ENCODE results near the gene POFUT2.

DNA sequence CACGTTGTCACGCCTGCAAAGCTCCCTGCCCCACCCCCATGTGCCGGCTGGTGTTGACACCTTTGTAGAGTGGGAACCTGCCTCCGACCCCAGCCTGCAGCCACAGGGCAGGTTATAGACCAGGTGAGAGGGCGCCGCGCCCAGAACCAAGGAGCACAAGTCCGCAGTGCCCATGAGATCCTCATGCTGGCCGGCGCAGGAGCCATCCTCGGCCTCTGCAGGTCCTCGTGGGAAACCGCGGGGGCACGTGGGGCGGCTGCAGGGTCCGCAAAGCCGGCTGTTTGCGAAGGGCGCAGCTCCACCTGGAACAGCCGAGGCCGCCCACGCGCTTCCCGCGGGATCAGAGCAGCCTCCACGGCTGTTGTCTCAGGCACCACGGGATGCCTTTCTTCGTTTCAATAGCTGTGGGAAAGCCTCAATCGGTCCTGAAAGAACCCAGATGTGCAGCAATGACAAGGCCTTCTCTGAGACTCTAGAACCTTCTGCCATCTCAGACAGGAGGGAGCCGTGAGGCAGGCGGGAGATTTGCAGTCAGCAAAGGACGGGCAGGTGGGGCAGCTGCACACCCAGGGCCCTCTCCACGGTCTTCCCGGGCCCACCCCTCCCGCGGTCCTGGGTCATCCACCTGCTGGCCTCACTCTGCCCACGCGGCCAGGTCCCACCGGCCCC, 29.9 kb downstream of the POFUT2 start:
- TF ChIP-seq, protein P1, sequence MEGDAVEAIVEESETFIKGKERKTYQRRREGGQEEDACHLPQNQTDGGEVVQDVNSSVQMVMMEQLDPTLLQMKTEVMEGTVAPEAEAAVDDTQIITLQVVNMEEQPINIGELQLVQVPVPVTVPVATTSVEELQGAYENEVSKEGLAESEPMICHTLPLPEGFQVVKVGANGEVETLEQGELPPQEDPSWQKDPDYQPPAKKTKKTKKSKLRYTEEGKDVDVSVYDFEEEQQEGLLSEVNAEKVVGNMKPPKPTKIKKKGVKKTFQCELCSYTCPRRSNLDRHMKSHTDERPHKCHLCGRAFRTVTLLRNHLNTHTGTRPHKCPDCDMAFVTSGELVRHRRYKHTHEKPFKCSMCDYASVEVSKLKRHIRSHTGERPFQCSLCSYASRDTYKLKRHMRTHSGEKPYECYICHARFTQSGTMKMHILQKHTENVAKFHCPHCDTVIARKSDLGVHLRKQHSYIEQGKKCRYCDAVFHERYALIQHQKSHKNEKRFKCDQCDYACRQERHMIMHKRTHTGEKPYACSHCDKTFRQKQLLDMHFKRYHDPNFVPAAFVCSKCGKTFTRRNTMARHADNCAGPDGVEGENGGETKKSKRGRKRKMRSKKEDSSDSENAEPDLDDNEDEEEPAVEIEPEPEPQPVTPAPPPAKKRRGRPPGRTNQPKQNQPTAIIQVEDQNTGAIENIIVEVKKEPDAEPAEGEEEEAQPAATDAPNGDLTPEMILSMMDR (IDR thresholded peaks at IDR 0.05), result no peak
- no peak for TF ChIP-seq POLR2A (IDR thresholded peaks at IDR 0.05)
